Glomerular visceral epithelial cell (primary cell): ENCODE data around the gene IFNL2.

Source experiments
- DNase-seq: peaks from one replicate; pipeline ENCODE4 v3.0.0-alpha.2; 2016; ENCODE audit errors: extremely low spot score

IFNL2 gene

DNA sequence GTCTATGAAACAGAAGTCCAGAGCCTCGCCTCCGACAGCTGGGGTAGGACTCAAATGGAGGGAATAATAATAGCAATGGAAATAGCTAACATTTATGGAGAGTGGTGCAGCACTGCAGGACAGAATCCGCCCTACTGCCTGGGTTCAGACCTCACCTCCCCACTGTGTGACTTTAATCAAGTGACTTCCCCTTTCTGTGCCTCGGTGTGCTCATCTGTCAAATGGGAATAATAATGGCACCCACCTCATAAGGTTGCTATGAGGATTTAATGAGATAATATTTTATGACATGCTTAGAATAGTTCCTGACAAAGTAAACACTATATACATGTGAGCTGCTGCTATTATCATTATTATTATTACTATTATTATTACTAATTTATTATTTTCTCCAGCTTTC lies 49.3 kb downstream of the IFNL2 start:
- DNase-seq = no peak

DNA sequence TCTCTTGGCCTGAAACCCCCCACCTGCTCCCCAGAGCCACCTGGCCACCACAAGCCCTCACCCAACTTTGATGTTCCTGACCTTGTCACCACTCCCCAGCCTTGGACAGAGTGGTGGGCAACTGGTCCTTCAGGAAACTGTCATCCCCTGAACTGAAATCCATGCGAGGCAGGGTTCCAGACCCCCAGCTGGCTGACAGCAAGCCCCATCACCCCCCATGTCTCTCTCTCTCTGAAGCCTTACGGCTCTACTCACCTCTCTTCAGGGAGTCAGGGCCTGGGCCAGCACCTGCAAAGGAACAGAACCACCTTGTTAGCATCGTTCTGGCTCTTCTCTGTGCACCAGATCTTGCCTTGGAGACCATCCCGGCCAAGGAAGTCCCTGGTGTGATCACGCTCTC lies 49.9 kb downstream of the IFNL2 start:
- no peak for DNase-seq

DNA sequence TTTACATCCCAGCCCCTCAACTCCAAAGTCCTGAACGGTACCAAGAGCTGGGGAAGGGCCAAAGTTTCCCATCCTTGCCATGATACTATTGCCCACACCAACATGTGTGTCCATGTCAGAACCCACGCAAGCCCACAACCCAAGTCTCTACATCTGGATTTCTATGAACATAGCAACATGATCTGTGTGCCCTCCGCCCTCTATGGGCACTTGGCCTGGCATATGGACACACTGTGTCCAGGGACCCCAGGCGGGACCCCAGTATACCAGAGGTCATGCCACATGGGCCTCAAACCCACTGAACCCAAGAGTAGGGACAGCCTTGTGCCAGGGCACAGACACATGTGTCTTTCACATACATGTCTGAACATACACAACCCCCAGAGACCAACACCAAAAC lies 50.5 kb downstream of the IFNL2 start:
- DNase-seq = no peak

DNA sequence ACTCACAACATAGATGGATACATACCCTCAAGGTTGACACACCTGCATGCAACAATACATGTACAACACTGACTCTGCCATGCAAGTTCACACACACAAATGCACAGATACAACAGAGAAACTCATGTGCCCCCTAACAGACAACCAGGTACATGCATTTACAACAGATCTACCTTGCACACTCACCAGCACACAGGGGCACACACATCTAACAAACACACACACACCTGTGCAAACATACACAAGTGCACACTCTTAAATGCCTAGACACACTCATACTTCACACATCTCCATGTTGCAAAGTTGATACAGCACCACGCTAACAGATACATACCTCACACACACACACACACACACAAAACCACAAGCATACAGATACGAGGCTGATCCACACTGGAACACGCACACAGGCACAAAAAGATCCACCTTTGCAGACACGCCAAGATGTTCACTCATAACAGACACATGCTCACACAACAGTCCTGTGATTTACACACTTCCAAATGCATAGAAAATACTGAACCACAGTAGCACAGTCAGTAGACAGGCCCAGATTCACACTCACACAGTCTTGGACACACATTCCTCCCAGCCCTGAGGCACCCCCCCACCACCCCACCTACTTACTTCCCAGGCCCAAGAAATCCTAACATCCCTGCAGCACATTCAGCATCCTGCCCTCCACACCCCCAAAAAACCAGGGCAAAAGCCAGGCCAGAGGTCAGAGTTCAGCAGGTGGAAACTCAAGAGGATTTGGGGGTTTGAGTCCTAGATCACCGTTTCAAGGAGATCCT lies 51.1 kb downstream of the IFNL2 start:
- DNase-seq = no peak
